NT2/D1 (cell line): ENCODE data around the gene RBP3.

Source experiments
- SUZ12 ChIP-seq: IDR thresholded peaks from 2 replicates; pipeline ENCODE4 v1.6.1; 2011; ENCODE audit not compliant: insufficient read length, insufficient read depth; ENCODE audit errors: extremely low read depth
- YY1 ChIP-seq: IDR thresholded peaks from 2 replicates; pipeline ENCODE4 v1.6.1; 2011; ENCODE audit not compliant: insufficient read length, insufficient read depth
- ZNF274 ChIP-seq: IDR thresholded peaks from 2 replicates; pipeline ENCODE4 v1.6.1; 2011; ENCODE audit warnings: mild to moderate bottlenecking, low read depth, low read length

DNA sequence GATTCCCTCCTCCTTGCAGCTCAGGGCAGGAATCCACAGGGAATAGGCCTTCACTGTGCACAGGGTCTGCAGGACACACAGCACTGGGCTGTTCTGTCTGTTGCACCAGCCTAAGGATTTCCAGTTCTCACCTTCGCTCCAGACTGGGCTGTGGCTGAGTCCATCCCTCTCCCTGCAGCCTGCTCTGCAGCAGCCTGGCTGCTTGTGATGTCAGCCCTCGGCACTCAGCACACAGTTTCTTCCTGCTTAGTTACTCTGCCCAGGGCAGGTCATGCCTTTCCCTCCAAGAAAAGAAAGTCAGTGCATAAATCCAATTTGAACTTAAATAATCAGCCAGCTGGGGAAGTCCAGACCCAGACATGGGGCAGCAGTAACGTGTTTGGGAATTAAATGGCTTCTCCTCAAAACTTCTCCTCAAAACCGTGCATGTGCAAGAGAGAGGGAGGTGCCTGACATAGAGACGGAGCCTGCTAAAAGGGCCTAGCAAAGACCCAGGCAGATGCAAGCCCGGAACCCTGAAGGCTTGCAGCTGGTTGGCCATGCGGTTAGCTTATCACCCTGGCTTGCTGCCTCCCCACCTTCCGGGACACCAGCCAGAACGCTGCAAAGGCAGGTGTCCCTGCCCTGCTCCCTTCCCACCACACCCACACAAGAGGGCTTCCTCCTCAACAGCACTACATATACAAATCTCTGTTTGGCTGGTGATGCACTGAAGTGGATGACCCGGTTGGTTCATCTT is 36.8 kb upstream of the RBP3 start:
- no peak for TF ChIP-seq YY1
- no peak for TF ChIP-seq ZNF274
- no peak for TF ChIP-seq SUZ12
